GM19452 (cell line): ENCODE measurements around the gene FSIP1.
"Not testable (repeated sequence)": the region's sequence is repeated elsewhere in the genome, so short reads cannot be mapped to it uniquely, and the experiment has no call there.

ENCODE experiments used
- ATAC-seq: cut with Tn5 transposase; IDR thresholded peaks from one replicate; pipeline ENCODE4 v1.9.1; 2021; ENCODE audit not compliant: unreplicated experiment

FSIP1 gene

GRCh38 chr15:39782441-39783138 lies at the start of gene FSIP1:
TSS of gene FSIP1 (minus strand) at chr15:39782841. CDS start at chr15:39776524, 6,317 bp downstream.
- ATAC-seq, result peak; percentile 98

GRCh38 chr15:39830166-39830565 lies 47.5 kb upstream of the FSIP1 start:
- no peak for ATAC-seq

- no peak for ATAC-seq
These were observed 45.8 kb upstream of the FSIP1 start for GRCh38 chr15:39828374-39828931.

GRCh38 chr15:39826975-39827374 lies 44.3 kb upstream of the FSIP1 start:
- ATAC-seq, result no peak

- ATAC-seq, result no peak
These were observed 41.0 kb upstream of the FSIP1 start for GRCh38 chr15:39823634-39824033.

- no peak for ATAC-seq
These were observed 37.5 kb upstream of the FSIP1 start for GRCh38 chr15:39820050-39820602.

- ATAC-seq, result no peak
These were observed 36.9 kb upstream of the FSIP1 start for GRCh38 chr15:39819533-39819932.

GRCh38 chr15:39817892-39818291 lies 35.3 kb upstream of the FSIP1 start:
- ATAC-seq, result no peak

- ATAC-seq, result no peak
These were observed 31.8 kb upstream of the FSIP1 start for GRCh38 chr15:39814489-39814888.

GRCh38 chr15:39812651-39813050 lies 30.0 kb upstream of the FSIP1 start:
- ATAC-seq, result not testable (repeated sequence)

GRCh38 chr15:39808909-39809308 lies 26.3 kb upstream of the FSIP1 start:
- ATAC-seq, result no peak

- ATAC-seq, result no peak
These were observed 25.1 kb upstream of the FSIP1 start for GRCh38 chr15:39807791-39808190.

- no peak for ATAC-seq
These were observed 21.4 kb upstream of the FSIP1 start for GRCh38 chr15:39804026-39804425.

- ATAC-seq, result no peak
These were observed 20.4 kb upstream of the FSIP1 start for GRCh38 chr15:39803016-39803415.

- no peak for ATAC-seq
These were observed 19.1 kb upstream of the FSIP1 start for GRCh38 chr15:39801641-39802309.

- ATAC-seq, result no peak
These were observed 16.9 kb upstream of the FSIP1 start for GRCh38 chr15:39799552-39800011.

- no peak for ATAC-seq
These were observed 15.7 kb upstream of the FSIP1 start for GRCh38 chr15:39798382-39798781.

GRCh38 chr15:39797407-39797806 lies 14.8 kb upstream of the FSIP1 start:
- ATAC-seq, result no peak

GRCh38 chr15:39796601-39797000 lies 14.0 kb upstream of the FSIP1 start:
- ATAC-seq, result no peak

GRCh38 chr15:39795486-39795885 lies 12.8 kb upstream of the FSIP1 start:
- ATAC-seq, result no peak

- no peak for ATAC-seq
These were observed 12.3 kb upstream of the FSIP1 start for GRCh38 chr15:39794954-39795353.

GRCh38 chr15:39793923-39794322 lies 11.3 kb upstream of the FSIP1 start:
- ATAC-seq, result no peak
